ENCODE measurements around the gene CUL4B. TPM values are rescaled to one million over a fixed set of nuclear protein-coding genes. Genes with fewer than 3 reads are reported as not detected.
"Not testable (repeated sequence)": the region's sequence is repeated elsewhere in the genome, so short reads cannot be mapped to it uniquely, and the experiment has no call there.

The CUL4B gene
- total RNA-seq (ENCODE audit: low replicate concordance) = 59.7 and 76.1 TPM in 2 replicates

- TF ChIP-seq, protein P1, sequence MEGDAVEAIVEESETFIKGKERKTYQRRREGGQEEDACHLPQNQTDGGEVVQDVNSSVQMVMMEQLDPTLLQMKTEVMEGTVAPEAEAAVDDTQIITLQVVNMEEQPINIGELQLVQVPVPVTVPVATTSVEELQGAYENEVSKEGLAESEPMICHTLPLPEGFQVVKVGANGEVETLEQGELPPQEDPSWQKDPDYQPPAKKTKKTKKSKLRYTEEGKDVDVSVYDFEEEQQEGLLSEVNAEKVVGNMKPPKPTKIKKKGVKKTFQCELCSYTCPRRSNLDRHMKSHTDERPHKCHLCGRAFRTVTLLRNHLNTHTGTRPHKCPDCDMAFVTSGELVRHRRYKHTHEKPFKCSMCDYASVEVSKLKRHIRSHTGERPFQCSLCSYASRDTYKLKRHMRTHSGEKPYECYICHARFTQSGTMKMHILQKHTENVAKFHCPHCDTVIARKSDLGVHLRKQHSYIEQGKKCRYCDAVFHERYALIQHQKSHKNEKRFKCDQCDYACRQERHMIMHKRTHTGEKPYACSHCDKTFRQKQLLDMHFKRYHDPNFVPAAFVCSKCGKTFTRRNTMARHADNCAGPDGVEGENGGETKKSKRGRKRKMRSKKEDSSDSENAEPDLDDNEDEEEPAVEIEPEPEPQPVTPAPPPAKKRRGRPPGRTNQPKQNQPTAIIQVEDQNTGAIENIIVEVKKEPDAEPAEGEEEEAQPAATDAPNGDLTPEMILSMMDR (IDR thresholded peaks at IDR 0.05; ENCODE audit: insufficient read depth, low read length) = no peak
- peak; percentile 93 for DNase-seq (ENCODE audit: low read depth)
- peak within 1 kb of the TSS; percentile 82 for H3K4me3 ChIP-seq (ENCODE audit: low read depth, low read length)
These were observed at the start of gene CUL4B for GRCh38 chrX:120560842-120561633. CUL4B (minus strand) TSS chrX:120560962; CDS start chrX:120560638, 324 bp downstream.

DNA sequence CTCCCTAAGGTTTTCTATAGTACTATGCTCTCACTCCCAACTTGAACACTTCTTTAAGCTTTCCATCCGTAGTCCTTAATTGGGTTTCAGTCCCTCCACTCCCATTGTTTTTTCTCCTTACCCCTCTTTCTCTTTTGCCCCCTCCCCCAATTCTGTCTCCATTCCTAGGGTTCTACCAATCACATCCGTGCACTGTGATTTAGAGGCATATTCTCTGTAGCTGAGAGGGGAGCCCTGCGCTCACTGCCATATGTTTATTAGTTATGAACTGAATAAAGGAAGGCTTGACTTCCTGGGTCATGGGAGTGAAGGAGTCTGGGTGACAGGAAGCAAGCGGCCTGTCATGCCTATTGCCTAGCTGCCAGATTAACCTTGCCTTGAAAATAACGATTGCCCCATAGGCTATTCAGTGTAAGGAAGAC lies 43.6 kb upstream of the CUL4B start:
- DNase-seq (ENCODE audit: low read depth) = peak; percentile 51

GRCh38 chrX:120603707-120604360 lies 43.1 kb upstream of the CUL4B start, which contains the start of gene MCTS1:
MCTS1 (plus strand) TSS chrX:120604101; CDS start chrX:120604237, 136 bp downstream.
- peak; percentile 96 for DNase-seq (ENCODE audit: low read depth)
- TF ChIP-seq, protein P1 (IDR thresholded peaks at IDR 0.05; ENCODE audit: insufficient read depth, low read length) = no peak
- H3K4me3 ChIP-seq (ENCODE audit: low read depth, low read length) = peak within 1 kb of the TSS; percentile 74

More for the DNA sequence above, 43.6 kb upstream of the CUL4B start:
- TF ChIP-seq, protein P1 (IDR thresholded peaks at IDR 0.05; ENCODE audit: insufficient read depth, low read length) = no peak
- peak overlapping the region; percentile 74 for H3K4me3 ChIP-seq (ENCODE audit: low read depth, low read length)

DNA sequence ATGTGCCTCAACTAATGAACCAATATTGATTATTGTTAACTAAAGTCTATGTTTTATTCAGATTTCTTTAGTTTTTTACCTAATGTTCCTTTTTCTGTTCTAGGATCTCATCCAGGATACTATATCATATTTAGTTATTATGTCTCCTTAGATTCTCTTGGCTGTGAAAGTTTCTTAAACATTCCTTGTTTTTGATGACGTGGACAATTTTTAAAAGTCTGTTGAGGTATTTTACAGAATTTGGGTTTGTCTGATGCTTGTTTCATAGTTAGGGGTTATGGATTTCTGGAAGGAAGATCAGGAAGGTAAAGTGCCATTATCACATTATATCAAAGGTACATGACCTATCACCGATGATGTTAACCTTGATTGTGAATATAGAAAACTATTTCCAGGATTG lies 24.9 kb upstream of the CUL4B start:
- no peak for DNase-seq (ENCODE audit: low read depth)

GRCh38 chrX:120575379-120576114 lies 14.8 kb upstream of the CUL4B start:
- DNase-seq (ENCODE audit: low read depth) = no peak
- TF ChIP-seq, protein P1 (IDR thresholded peaks at IDR 0.05; ENCODE audit: insufficient read depth, low read length) = no peak
- H3K4me3 ChIP-seq (ENCODE audit: low read depth, low read length) = no peak overlapping the region

More for the DNA sequence above, 24.9 kb upstream of the CUL4B start:
- H3K4me3 ChIP-seq (ENCODE audit: low read depth, low read length) = no peak overlapping the region
- TF ChIP-seq, protein P1 (IDR thresholded peaks at IDR 0.05; ENCODE audit: insufficient read depth, low read length) = no peak

DNA sequence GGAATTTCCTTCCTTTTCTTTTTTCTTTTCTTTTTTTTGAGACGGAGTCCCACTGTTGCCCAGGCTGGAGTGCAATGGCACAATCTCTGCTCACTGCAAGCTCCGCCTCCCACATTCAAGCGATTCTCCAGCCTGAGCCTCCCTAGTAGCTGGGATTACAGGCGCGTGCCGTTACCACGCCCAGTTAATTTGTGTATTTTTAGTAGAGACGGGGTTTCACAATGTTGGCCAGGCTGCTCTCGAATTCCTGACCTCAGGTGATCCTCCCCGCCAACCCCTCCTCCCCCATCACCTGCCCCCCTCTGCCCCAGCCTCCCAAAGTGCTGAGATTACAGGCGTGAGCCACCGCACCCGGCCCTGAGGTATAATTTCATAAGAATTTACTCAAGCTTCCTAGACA lies 13.0 kb upstream of the CUL4B start:
- not testable (repeated sequence) for DNase-seq (ENCODE audit: low read depth); H3K4me3 ChIP-seq (ENCODE audit: low read depth, low read length)

Data from fibroblast of the aortic adventitia (primary cell).